ENCODE results near the gene LDB1. TPM values are rescaled to one million over a fixed set of nuclear protein-coding genes. Genes with fewer than 3 reads are reported as not detected.

LDB1 gene
- total RNA-seq, 1 experiment from 2014 or later = 87.6 TPM

GRCh38 chr10:102120991-102121738, 997 bp upstream of the LDB1 start:
- in situ Hi-C loops (cut with HindIII; ENCODE audit: low pct_unique_long_range_greater_than_20kb, low sequenced_read_pairs) (no loop called here), intact Hi-C loops (cut with micrococcal nuclease; ENCODE audit: unreplicated experiment) (no loop called here)
- ChIA-PET CTCF (no interaction called here), POLR2A (no interaction called here)
- no peaks in the 10 kb centered on the region for H3K9me3 ChIP-seq (ENCODE audit: control insufficient read depth, insufficient read depth, low read depth, low read length)
- peak overlapping the region; percentile 84 for H3K27ac ChIP-seq (ENCODE audit: low read length)
- H3K4me1 ChIP-seq (ENCODE audit: control insufficient read depth, insufficient read depth, low read length) = peaks cover 41% of the 10 kb centered on the region
- no peaks in the 10 kb centered on the region; the same call in 1 of the 2 replicates for H3K36me3 ChIP-seq (ENCODE audit: control insufficient read depth, insufficient read depth, low read length)
- no peak for ATAC-seq
- no TSS peak for BruUV-seq (replicated peaks)
- peak overlapping the region; percentile 79 to 87 for H3K4me3 ChIP-seq (ENCODE audit: low read depth in 2 of 2, low read length in 2 of 2)
- DNase-seq (ENCODE audit: low read depth, low spot score) = no peak
- no peaks in the 10 kb centered on the region for H3K27me3 ChIP-seq (ENCODE audit: control insufficient read depth, insufficient read depth, low read length)
- TF ChIP-seq, protein P1, sequence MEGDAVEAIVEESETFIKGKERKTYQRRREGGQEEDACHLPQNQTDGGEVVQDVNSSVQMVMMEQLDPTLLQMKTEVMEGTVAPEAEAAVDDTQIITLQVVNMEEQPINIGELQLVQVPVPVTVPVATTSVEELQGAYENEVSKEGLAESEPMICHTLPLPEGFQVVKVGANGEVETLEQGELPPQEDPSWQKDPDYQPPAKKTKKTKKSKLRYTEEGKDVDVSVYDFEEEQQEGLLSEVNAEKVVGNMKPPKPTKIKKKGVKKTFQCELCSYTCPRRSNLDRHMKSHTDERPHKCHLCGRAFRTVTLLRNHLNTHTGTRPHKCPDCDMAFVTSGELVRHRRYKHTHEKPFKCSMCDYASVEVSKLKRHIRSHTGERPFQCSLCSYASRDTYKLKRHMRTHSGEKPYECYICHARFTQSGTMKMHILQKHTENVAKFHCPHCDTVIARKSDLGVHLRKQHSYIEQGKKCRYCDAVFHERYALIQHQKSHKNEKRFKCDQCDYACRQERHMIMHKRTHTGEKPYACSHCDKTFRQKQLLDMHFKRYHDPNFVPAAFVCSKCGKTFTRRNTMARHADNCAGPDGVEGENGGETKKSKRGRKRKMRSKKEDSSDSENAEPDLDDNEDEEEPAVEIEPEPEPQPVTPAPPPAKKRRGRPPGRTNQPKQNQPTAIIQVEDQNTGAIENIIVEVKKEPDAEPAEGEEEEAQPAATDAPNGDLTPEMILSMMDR (IDR thresholded peaks at IDR 0.05) = no peak
- TF ChIP-seq POLR2AphosphoS5 (IDR thresholded peaks at IDR 0.05; ENCODE audit: low read depth, low read length) = no peak
- TF ChIP-seq REST (IDR thresholded peaks at IDR 0.05; ENCODE audit: insufficient read depth in 1 of 2, low read depth in 2 of 2, low read length in 1 of 2) = no peak

- peaks cover 53% of the 10 kb centered on the region for H3K4me1 ChIP-seq (ENCODE audit: control insufficient read depth, insufficient read depth, low read length)
- H3K27ac ChIP-seq (ENCODE audit: low read length) = peak overlapping the region; percentile 91
- H3K9me3 ChIP-seq (ENCODE audit: control insufficient read depth, insufficient read depth, low read depth, low read length) = no peaks in the 10 kb centered on the region
- no peaks in the 10 kb centered on the region; the same call in 1 of the 2 replicates for H3K36me3 ChIP-seq (ENCODE audit: control insufficient read depth, insufficient read depth, low read length)
- H3K27me3 ChIP-seq (ENCODE audit: control insufficient read depth, insufficient read depth, low read length) = no peaks in the 10 kb centered on the region
- TF ChIP-seq REST (IDR thresholded peaks at IDR 0.05; ENCODE audit: insufficient read depth in 1 of 2, low read depth in 2 of 2, low read length in 1 of 2) (no peak), TCF7L2 (IDR thresholded peaks at IDR 0.05; ENCODE audit: low read depth, low read length) (no peak), POLR2AphosphoS5 (IDR thresholded peaks at IDR 0.05; ENCODE audit: low read depth, low read length) (no peak), SIN3A (IDR thresholded peaks at IDR 0.05; ENCODE audit: borderline replicate concordance, insufficient read depth, low read depth, low read length) (no peak)
- TF ChIP-seq, protein P1 (IDR thresholded peaks at IDR 0.05) = no peak
- H3K4me3 ChIP-seq (ENCODE audit: low read depth in 2 of 2, low read length in 2 of 2) = peak overlapping the region; percentile 79 to 87
- intact Hi-C loops (cut with micrococcal nuclease; ENCODE audit: unreplicated experiment) = no loop called here
- no TSS peak for BruUV-seq (replicated peaks)
- in situ Hi-C loops (cut with HindIII; ENCODE audit: low pct_unique_long_range_greater_than_20kb, low sequenced_read_pairs) = no loop called here
- POLR2A ChIA-PET = no interaction called here
- ATAC-seq (peak; percentile 64), DNase-seq (ENCODE audit: low read depth, low spot score) (no peak)
- CTCF ChIA-PET = interaction anchor here (0.6 kb wide), 1 partner anchor 13 kb away, joined by 5 read pairs; the partner anchor contains the start of gene PPRC1
These were observed 589 bp downstream of the LDB1 start for GRCh38 chr10:102119417-102120141.

All from Panc1 (cell line).